Brain microvascular endothelial cell (primary cell): ENCODE results near the gene UBAP2.
"Not testable (repeated sequence)": the region's sequence is repeated elsewhere in the genome, so short reads cannot be mapped to it uniquely, and the experiment has no call there.

ENCODE experiments used
- DNase-seq: peaks from one replicate; pipeline ENCODE4 v3.0.0-alpha.2; 2020
- H3K27ac ChIP-seq: fragments of 250-450 bp; sonication (Bioruptor Pico); 2 replicates; pipeline ENCODE4 v1.5.1; 2020; ENCODE audit warnings: mild to moderate bottlenecking, moderate library complexity
- H3K27me3 ChIP-seq: fragments of 250-450 bp; sonication (Bioruptor Pico); replicated peaks from 2 replicates; pipeline ENCODE4 v1.5.1; 2020; ENCODE audit warnings: mild to moderate bottlenecking
- H3K36me3 ChIP-seq: fragments of 250-450 bp; sonication (Bioruptor Pico); replicated peaks from 2 replicates; pipeline ENCODE4 v1.5.1; 2020; ENCODE audit warnings: mild to moderate bottlenecking
- H3K4me3 ChIP-seq: 2 replicates; pipeline ENCODE4 v1.5.1; 2011; ENCODE audit warnings: low read depth, mild to moderate bottlenecking, control low read depth, low read length, moderate library complexity
- CTCF ChIP-seq: IDR thresholded peaks from 2 replicates; pipeline ENCODE4 v1.5.1; 2011; ENCODE audit warnings: low read depth, mild to moderate bottlenecking, moderate library complexity, low read length, control low read depth, inconsistent platforms; ENCODE audit errors: missing control alignments
- in situ Hi-C: cut with HindIII; loops from 2 replicates; pipeline ENCODE4 v1.10.0; 2017; ENCODE audit warnings: low sequenced_read_pairs, low pct_ligation_motif_present

Gene UBAP2

GRCh38 chr9:34059281-34059680 lies 10.6 kb upstream of the UBAP2 start:
- Histone ChIP-seq H3K27ac (no peak overlapping the region), H3K4me3 (no peak overlapping the region), H3K27me3 (no peaks in the 10 kb centered on the region), H3K36me3 (no peaks in the 10 kb centered on the region)
- in situ Hi-C loops, result no loop called here
- no peak for TF ChIP-seq CTCF
- no peak for DNase-seq

- Histone ChIP-seq H3K27me3 (no peaks in the 10 kb centered on the region), H3K4me3 (peak overlapping the region; percentile 92), H3K27ac (peak overlapping the region; percentile 95), H3K36me3 (no peaks in the 10 kb centered on the region)
- in situ Hi-C loops, result no loop called here
- TF ChIP-seq CTCF, result no peak
- no peak for DNase-seq
These were observed 1.1 kb upstream of the UBAP2 start for GRCh38 chr9:34049630-34050384.

- Histone ChIP-seq H3K36me3 (no peaks in the 10 kb centered on the region), H3K27me3 (no peaks in the 10 kb centered on the region), H3K4me3 (peak overlapping the region; percentile 92), H3K27ac (peak overlapping the region; percentile 95)
- no peak for DNase-seq
- in situ Hi-C loops, result no loop called here
- TF ChIP-seq CTCF, result no peak
These were observed 592 bp downstream of the UBAP2 start for GRCh38 chr9:34047864-34048726.

- Histone ChIP-seq H3K27me3 (no peaks in the 10 kb centered on the region), H3K4me3 (peak overlapping the region; percentile 92), H3K27ac (no peak overlapping the region), H3K36me3 (no peaks in the 10 kb centered on the region)
- TF ChIP-seq CTCF, result no peak
- in situ Hi-C loops, result no loop called here
- no peak for DNase-seq
These were observed 1.8 kb downstream of the UBAP2 start for GRCh38 chr9:34046784-34047379.

GRCh38 chr9:34045903-34046302 lies 2.8 kb downstream of the UBAP2 start:
- Histone ChIP-seq H3K27ac (no peak overlapping the region), H3K36me3 (no peaks in the 10 kb centered on the region), H3K4me3 (no peak overlapping the region), H3K27me3 (no peaks in the 10 kb centered on the region)
- TF ChIP-seq CTCF, result no peak
- in situ Hi-C loops, result no loop called here
- DNase-seq, result no peak

GRCh38 chr9:34042074-34042473 lies 6.6 kb downstream of the UBAP2 start:
- DNase-seq, H3K4me3 ChIP-seq, in situ Hi-C loops, H3K27me3 ChIP-seq, H3K36me3 ChIP-seq, H3K27ac ChIP-seq: not testable (repeated sequence)

GRCh38 chr9:34038851-34039250 lies 9.8 kb downstream of the UBAP2 start:
- DNase-seq, H3K36me3 ChIP-seq, H3K4me3 ChIP-seq, in situ Hi-C loops, H3K27ac ChIP-seq, H3K27me3 ChIP-seq: not testable (repeated sequence)
